ENCODE data around the gene ARID4B.

ARID4B gene

GRCh38 chr1:235129774-235130570 is 198.0 kb downstream of the ARID4B start:
- H3K9me3 ChIP-seq, result no peaks in the 10 kb centered on the region
- peaks cover 0 to 29% (median 16%) of the 10 kb centered on the region in 4 donors for H3K4me1 ChIP-seq
- no peak for TF ChIP-seq CTCF (IDR thresholded peaks at IDR 0.05)
- H3K27me3 ChIP-seq, result no peaks in the 10 kb centered on the region
- peak overlapping the region in 1 of 2 donors; percentile 96 for H3K27ac ChIP-seq
- H3K36me3 ChIP-seq, result peaks cover 9 to 39% (median 24%) of the 10 kb centered on the region in 3 donors
- no peak for DNase-seq
- H3K4me3 ChIP-seq, result no peak overlapping the region
- intact Hi-C loops (cut with DNase I; ENCODE audit: low total_unique reads), result no loop called here

- peak within 1 kb of the TSS; percentile 81 to 96 for H3K4me3 ChIP-seq
- H3K9me3 ChIP-seq, result no peaks in the 10 kb centered on the region
- intact Hi-C loops (cut with DNase I; ENCODE audit: low total_unique reads), result no loop called here
- H3K27ac ChIP-seq, result peak within 1 kb of the TSS; percentile 86 to 96
- peak; percentile 95 to 98 for DNase-seq
- H3K4me1 ChIP-seq, result peaks cover 0 to 41% (median 17%) of the 10 kb centered on the region in 4 donors
- no peak for TF ChIP-seq CTCF (IDR thresholded peaks at IDR 0.05)
- peaks cover 2 to 26% (median 11%) of the 10 kb centered on the region in 3 donors for H3K36me3 ChIP-seq
- H3K27me3 ChIP-seq, result no peaks in the 10 kb centered on the region
These were observed 199.3 kb downstream of the ARID4B start, which contains the start of gene TOMM20 for GRCh38 chr1:235128456-235129328. TOMM20 (minus strand) TSS chr1:235128837; CDS start chr1:235128715, 122 bp downstream.

GRCh38 chr1:235127732-235128455 is 200.1 kb downstream of the ARID4B start:
- H3K4me3 ChIP-seq, result peak overlapping the region; percentile 81 to 96
- H3K27me3 ChIP-seq, result no peaks in the 10 kb centered on the region

GRCh38 chr1:235127203-235127602 is 200.8 kb downstream of the ARID4B start:
- intact Hi-C loops (cut with DNase I; ENCODE audit: low total_unique reads), result no loop called here
- H3K36me3 ChIP-seq, result peaks cover 0 to 18% (median 3%) of the 10 kb centered on the region in 3 donors
- peak overlapping the region; percentile 81 to 96 for H3K4me3 ChIP-seq
- no peak for TF ChIP-seq CTCF (IDR thresholded peaks at IDR 0.05)
- H3K4me1 ChIP-seq, result peaks cover 0 to 55% (median 22%) of the 10 kb centered on the region in 4 donors
- H3K9me3 ChIP-seq, result no peaks in the 10 kb centered on the region
- no peak for DNase-seq
- no peaks in the 10 kb centered on the region for H3K27me3 ChIP-seq
- H3K27ac ChIP-seq, result peak overlapping the region in 1 of 2 donors; percentile 96

More at GRCh38 chr1:235127732-235128455, 200.1 kb downstream of the ARID4B start:
- Histone ChIP-seq H3K27ac (peak overlapping the region; percentile 86 to 96), H3K36me3 (peaks cover 0 to 22% (median 4%) of the 10 kb centered on the region in 3 donors), H3K9me3 (no peaks in the 10 kb centered on the region), H3K4me1 (peaks cover 0 to 48% (median 20%) of the 10 kb centered on the region in 4 donors)
- no peak for DNase-seq
- no peak for TF ChIP-seq CTCF (IDR thresholded peaks at IDR 0.05)
- intact Hi-C loops (cut with DNase I; ENCODE audit: low total_unique reads), result no loop called here

- H3K4me3 ChIP-seq, result no peak overlapping the region
- no peak for DNase-seq
- no peak overlapping the region for H3K27ac ChIP-seq
- intact Hi-C loops (cut with DNase I; ENCODE audit: low total_unique reads), result no loop called here
- peaks cover 0 to 57% (median 22%) of the 10 kb centered on the region in 4 donors for H3K4me1 ChIP-seq
- TF ChIP-seq CTCF (IDR thresholded peaks at IDR 0.05), result no peak
- H3K9me3 ChIP-seq, result no peaks in the 10 kb centered on the region
- H3K36me3 ChIP-seq, result peaks cover 17 to 37% (median 18%) of the 10 kb centered on the region in 3 donors
- no peaks in the 10 kb centered on the region for H3K27me3 ChIP-seq
These were observed 203.3 kb downstream of the ARID4B start for GRCh38 chr1:235124665-235125064.
